ENCODE results near the gene TCF12. TPM values are rescaled to one million over a fixed set of nuclear protein-coding genes. Genes with fewer than 3 reads are reported as not detected.

The TCF12 gene
- polyA plus RNA-seq, 1 donor (not counting 4 experiments of a cell fraction or from before 2014, with no cell fraction given) = 48.3 TPM

GRCh38 chr15:57213862-57214261 lies 295.4 kb downstream of the TCF12 start:
- peak; percentile 23 for FAIRE-seq
- Histone ChIP-seq H3K9ac (ENCODE audit: control insufficient read depth, extremely low read depth, insufficient read depth, low read length) (no peak overlapping the region), H3K4me3 (ENCODE audit: control insufficient read depth in 2 of 3, extremely low read depth in 1 of 3, insufficient read depth in 2 of 3, low read depth in 1 of 3, low read length in 3 of 3) (no peak overlapping the region), H4K20me1 (ENCODE audit: control insufficient read depth, extremely low read depth, insufficient read depth, low read length) (no peaks in the 10 kb centered on the region), H3K4me1 (ENCODE audit: control insufficient read depth, extremely low read depth, insufficient read depth, low read length) (peaks cover 10% of the 10 kb centered on the region), H3K79me2 (ENCODE audit: control insufficient read depth, insufficient read depth, low read length) (peaks cover 4% of the 10 kb centered on the region), H3K9me1 (ENCODE audit: control insufficient read depth, extremely low read depth, insufficient read depth, low read length) (no peaks in the 10 kb centered on the region), H3K4me2 (ENCODE audit: control insufficient read depth, extremely low read depth, insufficient read depth, low read depth, low read length) (no peak overlapping the region), H2AFZ (ENCODE audit: control insufficient read depth, low read length) (no peak overlapping the region), H3K9me3 (ENCODE audit: control insufficient read depth, low read depth, low read length) (no peaks in the 10 kb centered on the region), H3K27me3 (ENCODE audit: control insufficient read depth, extremely low read depth, insufficient read depth, low read length) (no peaks in the 10 kb centered on the region), H3K36me3 (ENCODE audit: control insufficient read depth in 2 of 2, extremely low read depth in 1 of 2, insufficient read depth in 2 of 2, low read length in 2 of 2) (no peaks in the 10 kb centered on the region), H3K27ac (ENCODE audit: control insufficient read depth, insufficient read depth, low read length) (no peak overlapping the region)
- peak in 2 of 3 experiments; percentile 28 for TF ChIP-seq CTCF (optimal IDR thresholded peaks at IDR 0.05 in 1 of 3, IDR thresholded peaks at IDR 0.05 in 1 of 3, conservative IDR thresholded peaks at IDR 0.05 in 1 of 3; ENCODE audit: extremely low read depth in 1 of 3, insufficient read depth in 2 of 3, low read length in 3 of 3)
- no peak for TF ChIP-seq EZH2 (IDR thresholded peaks at IDR 0.05; ENCODE audit: low read length)
- dilution Hi-C loops (cut with MboI; ENCODE audit: extremely low pct_ligation_motif_present, low sequenced_read_pairs) = no loop called here
- DNase-seq (ENCODE audit: low read depth, low spot score) = no peak

GRCh38 chr15:57215326-57215725 lies 296.9 kb downstream of the TCF12 start:
- no peaks in the 10 kb centered on the region for H3K36me3 ChIP-seq (ENCODE audit: control insufficient read depth in 2 of 2, extremely low read depth in 1 of 2, insufficient read depth in 2 of 2, low read length in 2 of 2)
- no peak overlapping the region for H3K4me3 ChIP-seq (ENCODE audit: control insufficient read depth in 2 of 3, extremely low read depth in 1 of 3, insufficient read depth in 2 of 3, low read depth in 1 of 3, low read length in 3 of 3)
- peaks cover 7% of the 10 kb centered on the region for H3K79me2 ChIP-seq (ENCODE audit: control insufficient read depth, insufficient read depth, low read length)
- H3K9me3 ChIP-seq (ENCODE audit: control insufficient read depth, low read depth, low read length) = no peaks in the 10 kb centered on the region
- TF ChIP-seq CTCF (optimal IDR thresholded peaks at IDR 0.05 in 1 of 3, IDR thresholded peaks at IDR 0.05 in 1 of 3, conservative IDR thresholded peaks at IDR 0.05 in 1 of 3; ENCODE audit: extremely low read depth in 1 of 3, insufficient read depth in 2 of 3, low read length in 3 of 3) = no peak
- TF ChIP-seq EZH2 (IDR thresholded peaks at IDR 0.05; ENCODE audit: low read length) = no peak
- FAIRE-seq (no peak), DNase-seq (ENCODE audit: low read depth, low spot score) (no peak)
- H3K27me3 ChIP-seq (ENCODE audit: control insufficient read depth, extremely low read depth, insufficient read depth, low read length) = no peaks in the 10 kb centered on the region
- no peak overlapping the region for H3K4me2 ChIP-seq (ENCODE audit: control insufficient read depth, extremely low read depth, insufficient read depth, low read depth, low read length)
- no peak overlapping the region for H3K9ac ChIP-seq (ENCODE audit: control insufficient read depth, extremely low read depth, insufficient read depth, low read length)
- H3K9me1 ChIP-seq (ENCODE audit: control insufficient read depth, extremely low read depth, insufficient read depth, low read length) = no peaks in the 10 kb centered on the region
- dilution Hi-C loops (cut with MboI; ENCODE audit: extremely low pct_ligation_motif_present, low sequenced_read_pairs) = no loop called here
- peaks cover 10% of the 10 kb centered on the region for H3K4me1 ChIP-seq (ENCODE audit: control insufficient read depth, extremely low read depth, insufficient read depth, low read length)
- no peak overlapping the region for H2AFZ ChIP-seq (ENCODE audit: control insufficient read depth, low read length)
- no peaks in the 10 kb centered on the region for H4K20me1 ChIP-seq (ENCODE audit: control insufficient read depth, extremely low read depth, insufficient read depth, low read length)
- H3K27ac ChIP-seq (ENCODE audit: control insufficient read depth, insufficient read depth, low read length) = no peak overlapping the region

Measured in keratinocyte (primary cell).